Raji (cell line): ENCODE data around the gene SCUBE1.

Experiments
- POLR2A ChIP-seq: IDR thresholded peaks from 2 replicates; pipeline ENCODE4 v1.6.1; 2011; ENCODE audit warnings: low read depth, low read length, control low read depth; ENCODE audit not compliant: insufficient read depth

The SCUBE1 gene

GRCh38 chr22:43365715-43366440, 22.7 kb upstream of the SCUBE1 start:
- TF ChIP-seq POLR2A: no peak

DNA sequence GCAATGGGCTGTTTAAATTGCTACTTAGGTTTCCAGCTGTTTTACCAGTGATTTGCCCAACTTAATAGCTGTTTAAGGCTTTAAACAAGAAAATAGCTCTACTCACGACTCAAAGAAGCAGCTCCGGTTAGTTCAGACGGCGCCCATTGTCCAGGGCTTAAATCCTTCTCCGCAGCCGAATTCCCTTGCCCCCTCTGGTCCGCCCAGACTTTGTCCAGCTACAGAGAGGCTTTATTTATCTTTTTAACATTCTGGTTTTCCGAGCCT, 20.9 kb upstream of the SCUBE1 start:
- no peak for TF ChIP-seq POLR2A

- no peak for TF ChIP-seq POLR2A
These were observed 20.4 kb upstream of the SCUBE1 start for GRCh38 chr22:43363315-43364168.

DNA sequence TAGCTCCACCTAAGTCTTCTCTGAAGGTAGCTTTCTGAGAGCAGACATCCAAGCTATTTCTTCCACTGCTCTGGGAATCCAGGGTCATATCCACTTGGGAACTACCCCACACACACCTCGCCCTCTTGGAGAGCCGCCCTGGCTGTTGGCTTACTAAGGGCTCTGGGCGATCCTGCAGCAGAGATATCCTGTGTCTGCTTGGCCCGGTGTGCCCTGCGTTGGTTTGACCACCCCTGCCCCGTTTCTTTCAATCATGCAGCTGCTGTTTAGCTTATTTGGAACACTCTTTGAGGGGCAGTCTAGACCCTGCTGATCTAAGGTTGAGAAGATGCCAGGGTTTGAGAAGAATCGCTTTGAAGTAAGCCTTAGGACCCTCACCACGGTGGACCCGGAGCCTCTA, 17.4 kb upstream of the SCUBE1 start:
- TF ChIP-seq POLR2A: no peak

DNA sequence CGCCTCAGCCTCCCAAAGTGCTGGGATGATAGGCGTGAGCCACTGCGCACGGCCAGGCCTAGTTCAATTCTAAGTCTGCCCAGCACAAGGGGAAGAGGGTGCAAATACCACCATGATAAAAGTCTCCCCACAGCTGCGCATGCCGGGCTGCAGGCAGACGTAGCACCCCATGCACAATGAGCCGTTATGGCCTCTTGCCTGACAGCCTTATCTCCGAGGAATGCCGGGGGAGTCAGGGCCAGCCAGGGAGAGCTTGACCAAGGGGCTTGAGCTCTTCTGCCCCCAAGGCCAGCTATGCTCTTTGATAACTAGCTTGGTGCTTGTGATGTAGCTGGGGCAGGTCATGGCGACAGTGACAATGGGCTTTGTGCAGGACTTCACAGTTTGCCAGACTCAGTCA, 13.7 kb upstream of the SCUBE1 start:
- TF ChIP-seq POLR2A: no peak

DNA sequence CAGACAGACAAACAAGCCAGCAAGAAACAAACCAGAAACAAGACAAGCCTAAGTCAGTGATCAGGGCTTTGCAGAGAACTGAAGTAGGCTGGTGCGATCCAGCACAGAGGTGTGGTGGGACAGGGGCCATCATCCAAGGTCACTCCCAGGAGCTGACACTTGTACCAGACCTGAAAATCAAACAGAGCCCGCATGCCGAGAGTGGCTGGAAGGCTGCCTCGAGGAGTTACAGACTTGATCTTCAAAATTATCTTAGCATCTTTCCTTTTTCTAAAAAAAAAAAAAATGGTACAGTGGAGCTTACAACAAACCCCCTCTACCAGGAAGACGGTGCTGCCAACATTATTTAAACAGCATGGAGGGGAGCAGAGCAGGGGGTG, 8.8 kb upstream of the SCUBE1 start:
- TF ChIP-seq POLR2A: no peak

GRCh38 chr22:43349636-43350035, 6.5 kb upstream of the SCUBE1 start:
- TF ChIP-seq POLR2A: no peak

- TF ChIP-seq POLR2A: no peak
These were observed 3.4 kb upstream of the SCUBE1 start for GRCh38 chr22:43346521-43346929.

GRCh38 chr22:43345761-43346301, 2.7 kb upstream of the SCUBE1 start:
- TF ChIP-seq POLR2A: no peak

DNA sequence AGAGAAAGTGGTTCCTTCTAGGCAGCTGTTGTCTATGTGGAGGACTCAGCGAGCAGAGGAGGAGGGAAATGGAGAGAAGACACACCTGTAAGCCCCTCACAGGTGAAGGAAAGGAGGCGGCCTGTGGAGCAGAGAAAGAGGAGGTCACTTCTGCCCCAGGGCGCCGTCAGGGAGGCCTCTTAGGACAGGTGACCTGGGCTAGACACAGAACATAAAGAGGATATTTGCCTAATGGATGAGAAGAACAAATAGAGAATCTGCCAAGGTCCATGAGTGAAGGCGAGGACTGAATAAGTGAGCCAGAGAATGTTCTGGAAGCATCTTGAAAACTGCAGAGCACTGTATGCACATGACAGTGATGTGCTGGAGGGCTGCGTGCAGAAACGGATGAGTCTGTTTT, 2.2 kb upstream of the SCUBE1 start:
- no peak for TF ChIP-seq POLR2A

DNA sequence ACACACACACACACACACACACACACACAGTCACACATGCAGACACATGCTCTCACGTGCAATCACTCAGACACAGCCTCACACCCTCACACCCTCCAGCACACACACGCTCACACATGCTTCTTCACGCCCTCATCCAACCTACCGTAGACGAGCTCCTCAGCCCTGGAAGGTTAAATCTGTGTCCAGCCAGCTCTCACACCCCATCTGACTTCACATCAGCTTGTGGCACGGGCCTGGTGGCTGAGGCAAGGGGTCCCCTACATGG, 1.3 kb upstream of the SCUBE1 start:
- TF ChIP-seq POLR2A: no peak

GRCh38 chr22:43343670-43344519, 723 bp upstream of the SCUBE1 start:
- TF ChIP-seq POLR2A: no peak

- TF ChIP-seq POLR2A: no peak
These were observed 568 bp downstream of the SCUBE1 start for GRCh38 chr22:43342347-43343261.

GRCh38 chr22:43341565-43341964, 1.6 kb downstream of the SCUBE1 start:
- TF ChIP-seq POLR2A: no peak
